SK-N-SH treated with all-trans-retinoic acid at 6 μM for 48 hours (cell line): Measurements from ENCODE around the gene TAF5.

Experiments
- CSDC2 ChIP-seq: fragments of 250-450 bp; sonication (Bioruptor Pico); IDR thresholded peaks from 2 replicates; pipeline ENCODE4 v1.5.0; 2020; ENCODE audit warnings: mild to moderate bottlenecking, moderate library complexity
- OSR1 ChIP-seq: fragments of 250-450 bp; sonication (Bioruptor Pico); IDR thresholded peaks from 2 replicates; pipeline ENCODE4 v1.8.0; 2022; ENCODE audit warnings: moderate library complexity, mild to moderate bottlenecking, inconsistent platforms
- PPARA ChIP-seq: fragments of 250-450 bp; sonication (Bioruptor Pico); IDR thresholded peaks from 2 replicates; pipeline ENCODE4 v1.5.0; 2020; ENCODE audit warnings: mild to moderate bottlenecking, borderline replicate concordance
- SNAI2 ChIP-seq: fragments of 250-450 bp; sonication (Bioruptor Pico); IDR thresholded peaks from 2 replicates; pipeline ENCODE4 v1.5.0; 2020; ENCODE audit warnings: mild to moderate bottlenecking, moderate library complexity
- ZFP3 ChIP-seq: fragments of 250-450 bp; sonication (Bioruptor Pico); IDR thresholded peaks from 2 replicates; pipeline ENCODE4 v1.5.0; 2020; ENCODE audit warnings: mild to moderate bottlenecking, moderate library complexity
- TF ChIP-seq, protein P1 (sequence below): fragments of 250-450 bp; sonication (Bioruptor Pico); IDR thresholded peaks from 2 replicates; pipeline ENCODE4 v1.5.0; 2020; ENCODE audit warnings: mild to moderate bottlenecking, moderate library complexity

Gene TAF5

DNA sequence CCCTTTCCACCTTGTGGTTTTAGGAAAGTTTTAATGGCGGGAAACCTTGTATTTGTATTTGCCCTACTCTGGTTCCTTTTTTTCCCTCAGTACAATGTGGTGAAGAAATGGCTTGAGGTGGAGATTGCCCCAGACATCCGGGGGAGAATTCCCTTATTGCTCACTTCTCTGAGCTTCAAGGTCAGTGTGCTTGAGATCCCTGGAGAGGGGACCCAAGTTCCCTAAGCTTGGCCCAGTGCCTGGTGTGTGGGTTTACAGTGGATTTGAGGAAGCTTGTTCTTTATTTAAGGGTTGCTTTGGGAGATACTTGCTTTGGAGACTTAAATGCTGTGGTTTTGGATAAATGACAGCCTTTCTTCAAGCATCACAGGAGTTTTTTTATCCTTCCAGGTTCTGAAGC is 66.1 kb downstream of the TAF5 start (continued):
- TF ChIP-seq OSR1 (CRISPR knock-in tag) (no peak), ZFP3 (no peak), SNAI2 (CRISPR knock-in tag) (no peak), PPARA (CRISPR knock-in tag) (no peak), CSDC2 (CRISPR knock-in tag) (no peak)
- TF ChIP-seq, protein P1, sequence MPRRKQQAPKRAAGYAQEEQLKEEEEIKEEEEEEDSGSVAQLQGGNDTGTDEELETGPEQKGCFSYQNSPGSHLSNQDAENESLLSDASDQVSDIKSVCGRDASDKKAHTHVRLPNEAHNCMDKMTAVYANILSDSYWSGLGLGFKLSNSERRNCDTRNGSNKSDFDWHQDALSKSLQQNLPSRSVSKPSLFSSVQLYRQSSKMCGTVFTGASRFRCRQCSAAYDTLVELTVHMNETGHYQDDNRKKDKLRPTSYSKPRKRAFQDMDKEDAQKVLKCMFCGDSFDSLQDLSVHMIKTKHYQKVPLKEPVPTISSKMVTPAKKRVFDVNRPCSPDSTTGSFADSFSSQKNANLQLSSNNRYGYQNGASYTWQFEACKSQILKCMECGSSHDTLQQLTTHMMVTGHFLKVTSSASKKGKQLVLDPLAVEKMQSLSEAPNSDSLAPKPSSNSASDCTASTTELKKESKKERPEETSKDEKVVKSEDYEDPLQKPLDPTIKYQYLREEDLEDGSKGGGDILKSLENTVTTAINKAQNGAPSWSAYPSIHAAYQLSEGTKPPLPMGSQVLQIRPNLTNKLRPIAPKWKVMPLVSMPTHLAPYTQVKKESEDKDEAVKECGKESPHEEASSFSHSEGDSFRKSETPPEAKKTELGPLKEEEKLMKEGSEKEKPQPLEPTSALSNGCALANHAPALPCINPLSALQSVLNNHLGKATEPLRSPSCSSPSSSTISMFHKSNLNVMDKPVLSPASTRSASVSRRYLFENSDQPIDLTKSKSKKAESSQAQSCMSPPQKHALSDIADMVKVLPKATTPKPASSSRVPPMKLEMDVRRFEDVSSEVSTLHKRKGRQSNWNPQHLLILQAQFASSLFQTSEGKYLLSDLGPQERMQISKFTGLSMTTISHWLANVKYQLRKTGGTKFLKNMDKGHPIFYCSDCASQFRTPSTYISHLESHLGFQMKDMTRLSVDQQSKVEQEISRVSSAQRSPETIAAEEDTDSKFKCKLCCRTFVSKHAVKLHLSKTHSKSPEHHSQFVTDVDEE (CRISPR knock-in tag), result no peak
- TF ChIP-seq, all 23 proteins: peak for 0
